GM19035 (cell line): ENCODE results near the gene EGLN3.
A peak's percentile ranks its signal among the peaks of the same experiment; 100 is the strongest.
"Not testable (repeated sequence)": the region's sequence is repeated elsewhere in the genome, so short reads cannot be mapped to it uniquely, and the experiment has no call there.

Experiments used
- ATAC-seq: cut with Tn5 transposase; IDR thresholded peaks from one replicate; pipeline ENCODE4 v1.9.1; 2021; ENCODE audit not compliant: unreplicated experiment

EGLN3 gene

DNA sequence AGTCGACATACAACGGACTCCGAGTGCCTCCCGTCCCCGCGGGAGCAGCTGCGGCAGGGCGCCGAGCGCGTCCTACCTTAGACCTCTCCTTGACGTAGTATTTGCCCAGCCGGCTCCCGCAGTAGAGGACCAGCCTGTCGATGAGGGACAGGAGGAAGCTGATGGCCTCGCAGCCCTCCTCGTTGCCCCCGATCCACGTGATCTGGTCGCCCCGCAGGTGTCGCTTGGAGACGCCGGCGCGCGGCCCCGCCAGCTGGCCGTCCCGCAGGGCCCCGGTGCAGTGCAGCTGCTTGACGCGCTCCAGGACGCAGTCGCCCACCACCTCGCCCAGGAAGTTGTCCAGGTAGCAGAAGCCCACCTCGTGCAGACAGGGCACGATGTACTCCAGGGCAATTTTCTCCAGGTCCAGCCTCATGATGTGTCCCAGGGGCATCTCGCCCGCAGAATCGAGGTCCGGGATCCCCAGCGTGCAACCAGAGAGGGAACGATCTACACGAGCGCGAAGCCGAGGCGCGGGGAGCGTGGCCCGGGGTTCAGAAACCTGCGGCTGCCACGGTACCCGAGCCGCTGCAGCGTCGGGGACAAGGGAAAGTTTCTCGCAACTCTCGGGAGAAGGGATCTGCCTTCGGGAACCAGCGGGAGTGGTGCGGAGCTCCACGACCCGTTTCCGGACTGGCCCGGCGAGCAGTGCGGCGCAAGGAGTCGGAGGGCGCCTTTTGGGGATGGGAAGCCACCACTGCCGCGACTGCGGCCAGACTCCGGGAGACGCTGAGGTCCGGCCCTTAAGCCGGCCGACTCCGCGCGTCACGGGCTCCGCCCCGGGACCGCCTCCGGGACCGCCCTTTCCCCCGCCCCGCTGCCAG, at the start of gene EGLN3:
TSS of gene EGLN3 (minus strand) at position 755 of the 863 bp plus-strand sequence. CDS start at position 433, 322 bp downstream.
- peak; percentile 93 for ATAC-seq

DNA sequence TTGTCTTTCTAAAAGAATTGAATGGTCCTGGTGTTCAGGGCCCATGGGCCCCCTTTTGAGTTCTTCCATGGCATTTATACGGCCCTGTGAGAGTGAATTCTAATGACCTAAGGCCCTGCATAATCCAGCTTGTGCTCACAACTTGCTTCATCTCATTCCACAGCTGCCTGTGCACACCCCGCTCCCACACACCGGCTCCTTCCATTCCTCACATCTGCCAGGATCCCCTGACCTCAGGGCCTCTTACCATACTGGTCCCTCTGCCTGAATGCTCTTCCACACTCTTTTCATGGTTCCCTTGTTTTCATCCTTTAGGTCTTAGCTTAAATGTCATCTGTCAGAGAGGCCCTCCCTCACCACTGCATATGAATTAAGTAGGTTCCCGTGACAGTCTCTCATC, 49.5 kb upstream of the EGLN3 start:
- no peak for ATAC-seq

- ATAC-seq = no peak
Observed at GRCh38 chr14:33999771-34000291, 49.0 kb upstream of the EGLN3 start.

- no peak for ATAC-seq
Observed at GRCh38 chr14:33997611-33998010, 46.7 kb upstream of the EGLN3 start.

GRCh38 chr14:33996462-33996861, 45.6 kb upstream of the EGLN3 start:
- ATAC-seq = no peak

GRCh38 chr14:33993246-33993645, 42.4 kb upstream of the EGLN3 start:
- ATAC-seq = no peak

- no peak for ATAC-seq
Observed at GRCh38 chr14:33992274-33993007, 41.6 kb upstream of the EGLN3 start.

DNA sequence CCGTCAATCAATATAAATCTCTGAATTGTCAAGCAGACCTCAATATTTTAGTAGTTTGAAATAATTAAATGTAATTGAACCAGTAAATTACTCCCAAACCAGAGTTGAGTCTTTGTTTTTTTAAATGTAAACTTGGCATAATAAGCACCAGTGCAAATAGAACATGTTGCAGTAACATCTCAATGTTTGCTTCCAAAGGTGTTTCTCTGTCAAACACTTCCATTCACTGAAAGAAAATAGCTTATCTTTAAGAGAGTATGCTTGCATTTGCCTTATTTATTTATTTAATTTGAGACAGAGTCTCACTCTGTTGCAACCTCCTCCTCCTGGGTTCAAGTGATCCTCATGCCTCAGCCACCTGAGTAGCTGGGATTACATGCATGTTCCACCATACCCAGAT, 39.9 kb upstream of the EGLN3 start:
- no peak for ATAC-seq

- no peak for ATAC-seq
Observed at GRCh38 chr14:33987565-33988080, 36.7 kb upstream of the EGLN3 start.

GRCh38 chr14:33986804-33987203, 35.9 kb upstream of the EGLN3 start:
- no peak for ATAC-seq

- no peak for ATAC-seq
Observed at GRCh38 chr14:33985242-33985641, 34.4 kb upstream of the EGLN3 start.

GRCh38 chr14:33979613-33980276, 28.9 kb upstream of the EGLN3 start:
- no peak for ATAC-seq

DNA sequence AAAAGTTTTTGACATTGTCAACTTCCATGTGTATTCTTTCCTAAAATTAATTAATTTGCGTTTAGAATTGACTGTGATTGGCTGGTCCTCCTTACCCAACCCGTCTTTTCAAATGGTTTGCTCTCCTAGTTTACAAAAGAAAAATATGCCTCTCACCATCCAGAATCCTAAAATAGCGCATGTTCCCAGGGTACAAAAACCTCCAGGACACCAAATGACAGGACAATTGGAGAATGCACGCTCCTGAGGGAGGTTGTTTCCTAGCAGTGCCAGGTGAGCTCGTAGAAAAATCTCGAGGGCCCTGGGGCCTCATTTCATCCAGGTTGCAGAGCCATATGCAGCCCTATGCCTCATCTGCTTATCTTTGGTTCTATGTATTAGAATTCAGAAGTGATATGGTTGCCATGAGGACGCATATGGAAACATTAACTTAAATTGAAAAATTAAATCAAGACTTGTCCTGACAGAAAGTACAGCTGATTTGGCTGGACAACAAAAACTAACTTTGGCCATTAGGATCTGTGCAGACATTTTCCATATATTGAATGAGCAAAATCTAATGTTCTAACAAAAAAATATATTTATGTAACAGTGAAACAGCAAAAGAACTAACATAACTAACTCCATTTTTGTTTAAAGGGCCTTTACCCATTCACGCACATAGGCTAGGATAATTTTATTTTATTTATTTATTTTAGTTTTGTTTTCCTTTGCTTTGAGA, 28.2 kb upstream of the EGLN3 start:
- ATAC-seq = no peak

DNA sequence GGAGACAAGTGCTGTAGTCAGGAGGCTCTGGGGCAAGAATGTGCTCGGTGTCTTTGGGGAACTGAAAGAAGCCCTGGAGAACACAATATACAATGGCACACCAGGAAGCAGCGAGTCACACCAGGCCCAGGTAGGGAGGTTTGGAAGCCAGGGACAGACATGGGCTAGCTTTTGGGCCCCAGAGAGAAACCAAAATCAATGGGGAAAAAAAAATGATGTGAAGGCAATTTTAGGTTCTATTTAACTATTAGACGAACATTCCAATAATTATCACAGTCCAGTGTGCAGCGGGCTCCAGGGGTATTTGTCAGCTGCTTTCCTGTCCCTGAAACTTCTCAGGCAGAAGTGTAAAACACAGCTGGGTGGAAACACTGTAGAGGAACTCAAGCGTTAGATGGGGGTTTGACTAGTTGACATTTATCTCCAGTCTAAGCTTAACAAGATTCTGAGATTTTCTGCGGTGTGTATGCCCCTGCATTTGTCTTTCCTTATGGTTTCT, 21.8 kb upstream of the EGLN3 start:
- peak; percentile 68 for ATAC-seq

DNA sequence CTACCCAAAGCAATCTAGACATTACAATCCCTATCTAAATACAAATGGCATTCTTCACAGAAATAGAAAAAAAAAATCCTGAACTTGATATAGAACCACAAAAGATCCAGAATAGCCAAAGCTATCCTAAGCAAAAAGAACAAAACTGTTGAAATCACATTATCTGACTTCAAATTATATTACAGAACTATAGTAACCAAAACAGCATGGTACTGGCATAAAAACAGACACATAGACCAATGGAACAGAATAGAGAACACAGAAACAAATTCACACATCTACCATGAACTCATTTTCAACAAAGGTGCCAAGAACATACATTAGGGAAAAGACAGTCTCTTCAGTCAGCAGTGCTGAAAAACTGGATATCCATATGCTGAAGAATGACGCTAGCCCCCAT, 19.0 kb upstream of the EGLN3 start:
- ATAC-seq = not testable (repeated sequence)

- ATAC-seq = no peak
Observed at GRCh38 chr14:33968722-33969121, 17.8 kb upstream of the EGLN3 start.

GRCh38 chr14:33967138-33967537, 16.3 kb upstream of the EGLN3 start:
- ATAC-seq = no peak

- no peak for ATAC-seq
Observed at GRCh38 chr14:33966276-33966675, 15.4 kb upstream of the EGLN3 start.

DNA sequence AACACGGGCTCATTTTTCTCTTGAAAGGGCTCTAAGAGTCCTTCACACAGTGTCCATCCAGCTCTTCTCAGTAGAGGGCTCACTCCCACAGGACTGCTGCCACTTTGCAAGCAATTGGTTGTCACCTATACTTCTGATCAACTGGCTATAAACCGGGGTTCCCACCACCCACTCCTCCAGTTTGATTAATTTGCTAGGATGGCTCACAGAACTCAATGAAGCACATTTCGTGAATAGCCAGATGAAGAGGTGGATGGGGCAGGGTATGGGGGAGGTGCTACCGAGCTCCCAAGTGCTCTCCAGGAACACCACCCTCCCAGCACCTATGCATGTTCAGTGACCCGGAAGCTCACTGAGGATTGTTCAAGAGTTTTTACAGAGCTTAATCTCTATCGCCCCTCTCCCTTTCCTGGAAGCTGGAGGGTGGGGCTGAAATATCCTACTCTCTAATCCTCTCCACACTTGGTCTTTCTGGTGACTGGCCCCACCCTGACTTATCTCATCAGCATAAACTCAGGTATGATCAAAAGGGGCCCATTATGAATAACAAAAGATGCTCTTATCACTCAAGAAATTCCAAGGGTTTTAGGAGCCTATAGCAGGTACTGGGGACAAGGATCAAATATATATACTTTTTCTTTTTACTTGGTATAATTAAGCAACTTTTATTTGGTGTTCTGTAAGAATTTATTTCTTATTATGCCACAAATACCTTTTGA, 13.9 kb upstream of the EGLN3 start:
- ATAC-seq = no peak

DNA sequence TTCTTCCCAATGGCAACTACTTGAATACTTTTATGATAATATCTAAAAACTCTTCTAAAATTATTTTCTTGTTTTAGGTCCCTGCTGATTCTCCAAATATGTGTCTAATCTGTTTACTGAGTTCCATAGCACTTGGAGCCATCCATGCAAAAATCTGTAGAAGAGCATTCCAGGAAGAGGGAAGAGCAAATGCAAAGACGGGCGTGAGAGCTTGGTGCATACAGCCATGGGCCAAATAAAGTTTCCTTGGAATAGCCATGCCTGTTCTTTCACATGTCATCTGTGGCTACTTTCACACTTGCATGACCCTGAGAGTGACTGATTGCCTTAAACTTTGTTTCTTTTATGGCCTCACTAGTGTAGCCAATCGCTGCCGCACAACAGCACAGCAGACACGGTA, 13.0 kb upstream of the EGLN3 start:
- ATAC-seq = no peak
